Measurements from ENCODE around the gene ZNF888. TPM values are rescaled to one million over a fixed set of nuclear protein-coding genes. Genes with fewer than 3 reads are reported as not detected.

Gene ZNF888
- total RNA-seq, 4 donors from 2014 or later = 0.15 to 0.29 (median 0.20) TPM

DNA sequence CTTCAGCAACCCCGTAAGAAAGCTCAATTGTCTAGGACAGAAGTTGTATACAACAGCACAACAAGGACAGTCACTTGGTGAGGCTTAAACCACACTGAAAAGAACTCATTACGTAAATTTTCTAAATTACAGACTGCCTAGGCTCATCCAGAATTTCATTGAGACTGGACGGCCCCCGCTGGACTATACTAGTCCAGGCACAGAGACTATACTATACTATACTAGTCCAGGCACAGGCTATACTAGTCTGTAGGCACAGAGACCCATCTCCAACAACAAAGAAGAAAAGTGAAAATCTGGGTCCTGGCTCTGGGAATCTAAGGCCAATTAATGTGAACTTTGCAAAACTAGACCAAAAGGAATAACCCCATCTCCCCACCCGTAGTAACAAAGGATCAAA, 38.8 kb upstream of the ZNF888 start:
- H3K4me1 ChIP-seq = no peaks in the 10 kb centered on the region
- no peak for DNase-seq
- intact Hi-C loops (cut with DNase I; ENCODE audit: low total_unique reads) (loop anchor here (2.0 to 5.0 kb wide), 2 partner anchors 31 to 140 kb away; partner anchors contain the start of gene ZNF160), in situ Hi-C loops (cut with MboI; ENCODE audit: low sequenced_read_pairs in 4 of 4) (no loop called here)
- H3K27ac ChIP-seq = peak overlapping the region; percentile 41 to 78 (median 64)
- no peak for ATAC-seq
- no peaks in the 10 kb centered on the region for H3K9me3 ChIP-seq
- no peaks in the 10 kb centered on the region for H3K27me3 ChIP-seq
- TF ChIP-seq, protein P1, sequence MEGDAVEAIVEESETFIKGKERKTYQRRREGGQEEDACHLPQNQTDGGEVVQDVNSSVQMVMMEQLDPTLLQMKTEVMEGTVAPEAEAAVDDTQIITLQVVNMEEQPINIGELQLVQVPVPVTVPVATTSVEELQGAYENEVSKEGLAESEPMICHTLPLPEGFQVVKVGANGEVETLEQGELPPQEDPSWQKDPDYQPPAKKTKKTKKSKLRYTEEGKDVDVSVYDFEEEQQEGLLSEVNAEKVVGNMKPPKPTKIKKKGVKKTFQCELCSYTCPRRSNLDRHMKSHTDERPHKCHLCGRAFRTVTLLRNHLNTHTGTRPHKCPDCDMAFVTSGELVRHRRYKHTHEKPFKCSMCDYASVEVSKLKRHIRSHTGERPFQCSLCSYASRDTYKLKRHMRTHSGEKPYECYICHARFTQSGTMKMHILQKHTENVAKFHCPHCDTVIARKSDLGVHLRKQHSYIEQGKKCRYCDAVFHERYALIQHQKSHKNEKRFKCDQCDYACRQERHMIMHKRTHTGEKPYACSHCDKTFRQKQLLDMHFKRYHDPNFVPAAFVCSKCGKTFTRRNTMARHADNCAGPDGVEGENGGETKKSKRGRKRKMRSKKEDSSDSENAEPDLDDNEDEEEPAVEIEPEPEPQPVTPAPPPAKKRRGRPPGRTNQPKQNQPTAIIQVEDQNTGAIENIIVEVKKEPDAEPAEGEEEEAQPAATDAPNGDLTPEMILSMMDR (IDR thresholded peaks at IDR 0.05 in 4 of 5, conservative IDR thresholded peaks at IDR 0.05 in 1 of 5) = no peak
- TF ChIP-seq POLR2A (IDR thresholded peaks at IDR 0.05) = no peak
- peak overlapping the region; percentile 57 to 70 (median 62) for H3K4me3 ChIP-seq
- no peaks in the 10 kb centered on the region for H3K36me3 ChIP-seq

DNA sequence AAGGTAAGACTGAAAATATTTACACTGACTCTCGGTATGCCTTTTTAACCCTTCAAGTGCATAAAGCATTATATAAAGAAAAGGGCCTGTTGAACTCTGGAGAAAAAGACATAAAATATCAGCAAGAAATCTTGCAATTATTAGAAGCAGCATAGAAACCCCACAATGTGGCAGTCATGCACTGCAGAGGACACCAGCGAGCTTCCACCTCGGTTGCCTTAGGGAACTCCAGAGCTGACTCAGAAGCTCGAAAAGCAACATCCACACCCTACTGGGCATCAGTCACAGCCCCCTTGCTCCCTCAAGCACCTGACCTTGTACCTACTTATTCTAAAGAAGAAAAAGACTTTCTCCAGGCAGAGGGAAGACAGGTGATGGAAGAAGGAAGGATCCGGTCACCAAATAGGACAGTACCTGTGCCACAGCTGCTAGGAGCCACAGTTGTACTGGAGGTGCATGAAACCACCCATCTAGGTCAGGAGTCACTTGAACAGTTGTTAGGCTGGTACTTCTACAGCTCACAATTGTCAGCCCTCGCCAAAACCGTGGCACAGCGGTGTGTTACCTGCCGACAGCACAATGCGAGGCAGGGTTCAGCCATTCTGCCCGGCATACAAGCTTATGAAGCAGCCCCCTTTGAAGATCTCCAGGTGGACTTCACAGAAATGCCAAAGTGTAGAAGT, 36.5 kb upstream of the ZNF888 start:
- ATAC-seq = no peak
- DNase-seq = no peak
- peaks cover 0 to 16% of the 10 kb centered on the region in 2 donors for H3K36me3 ChIP-seq
- H3K27me3 ChIP-seq = no peaks in the 10 kb centered on the region
- no peak overlapping the region for H3K4me3 ChIP-seq
- no peaks in the 10 kb centered on the region for H3K4me1 ChIP-seq
- H3K27ac ChIP-seq = no peak overlapping the region
- intact Hi-C loops (cut with DNase I; ENCODE audit: low total_unique reads) (loop anchor here (5.0 kb wide), 1 partner anchor 143 kb away; the partner anchor contains the start of gene ZNF160), in situ Hi-C loops (cut with MboI; ENCODE audit: low sequenced_read_pairs in 4 of 4) (no loop called here)
- peaks cover 0 to 1% (median 0%) of the 10 kb centered on the region in 3 donors for H3K9me3 ChIP-seq
- TF ChIP-seq, protein P1 (IDR thresholded peaks at IDR 0.05 in 4 of 5, conservative IDR thresholded peaks at IDR 0.05 in 1 of 5) = no peak

DNA sequence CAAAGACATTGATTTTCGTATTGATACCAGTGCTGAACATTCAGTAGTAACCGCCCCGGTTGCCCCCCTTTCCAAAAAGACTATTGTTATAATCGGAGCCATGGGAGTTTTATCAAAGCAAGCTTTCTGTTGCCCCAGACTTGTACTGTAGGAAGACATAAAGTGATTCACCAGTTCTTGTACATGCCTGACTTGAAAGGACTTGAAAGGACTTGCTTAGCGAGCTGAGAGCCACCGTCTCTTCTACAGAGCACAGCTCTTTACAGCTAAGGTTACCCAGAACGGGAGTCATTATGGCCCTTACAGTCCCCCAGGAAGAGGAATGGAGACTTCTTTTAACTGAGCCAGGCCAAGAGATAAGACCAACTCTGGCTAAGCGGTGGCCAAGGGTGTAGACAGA, 34.4 kb upstream of the ZNF888 start:
- Histone ChIP-seq H3K9me3 (peaks cover 0 to 2% (median 0%) of the 10 kb centered on the region in 3 donors), H3K27me3 (no peaks in the 10 kb centered on the region), H3K4me1 (no peaks in the 10 kb centered on the region), H3K36me3 (peaks cover 0 to 21% of the 10 kb centered on the region in 2 donors), H3K4me3 (no peak overlapping the region), H3K27ac (no peak overlapping the region)
- ATAC-seq = no peak
- intact Hi-C loops (cut with DNase I; ENCODE audit: low total_unique reads) (no loop called here), in situ Hi-C loops (cut with MboI; ENCODE audit: low sequenced_read_pairs in 4 of 4) (no loop called here)
- no peak for DNase-seq
- TF ChIP-seq POLR2A (IDR thresholded peaks at IDR 0.05) = no peak
- TF ChIP-seq, protein P1 (IDR thresholded peaks at IDR 0.05 in 4 of 5, conservative IDR thresholded peaks at IDR 0.05 in 1 of 5) = no peak

DNA sequence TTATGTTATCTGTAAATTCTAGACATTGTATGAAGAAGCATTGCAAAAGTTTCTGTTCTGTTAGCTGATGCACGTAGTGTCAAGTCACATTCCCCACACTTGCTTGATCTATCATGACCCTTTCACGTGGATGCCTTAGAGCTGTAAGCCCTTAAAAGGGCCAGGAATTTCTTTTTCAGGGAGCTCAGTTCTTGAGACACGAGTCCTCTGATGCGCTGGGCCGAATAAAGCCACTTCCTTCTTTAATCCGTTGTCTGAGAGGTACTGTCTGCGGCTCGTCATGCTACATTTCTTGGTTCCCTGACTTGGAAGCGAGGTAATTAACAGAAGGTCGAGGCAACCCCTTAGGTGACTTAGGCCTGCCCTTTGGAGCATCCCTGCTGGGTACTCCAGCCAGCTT, 33.7 kb upstream of the ZNF888 start:
- H3K4me3 ChIP-seq = no peak overlapping the region
- peaks cover under 1 to 28% of the 10 kb centered on the region in 2 donors for H3K36me3 ChIP-seq
- intact Hi-C loops (cut with DNase I; ENCODE audit: low total_unique reads) = no loop called here
- ATAC-seq (no peak), DNase-seq (no peak)
- no peaks in the 10 kb centered on the region for H3K27me3 ChIP-seq
- H3K27ac ChIP-seq = no peak overlapping the region
- H3K4me1 ChIP-seq = no peaks in the 10 kb centered on the region
- H3K9me3 ChIP-seq = peaks cover 0 to 2% (median 0%) of the 10 kb centered on the region in 3 donors
- in situ Hi-C loops (cut with MboI; ENCODE audit: low sequenced_read_pairs in 4 of 4) = no loop called here
- TF ChIP-seq POLR2A (IDR thresholded peaks at IDR 0.05) = no peak
- TF ChIP-seq, protein P1 (IDR thresholded peaks at IDR 0.05 in 4 of 5, conservative IDR thresholded peaks at IDR 0.05 in 1 of 5) = no peak

Data from gastrocnemius medialis (tissue), 4 donors.